WTC11 (cell line): Measurements from ENCODE around the gene SLC26A11.
"Not testable (repeated sequence)": the region's sequence is repeated elsewhere in the genome, so short reads cannot be mapped to it uniquely, and the experiment has no call there.

Source experiments
- ATF3 ChIP-seq: sonication (generic); formaldehyde crosslinking; conservative IDR thresholded peaks from 2 replicates; pipeline ENCODE4 v1.8.1; 2022; ENCODE audit warnings: mild to moderate bottlenecking, missing genetic modification reagents
- CTCF ChIP-seq: fragments of 200-600 bp; IDR thresholded peaks from 2 replicates; pipeline ENCODE4 v1.8.0; 2022; ENCODE audit warnings: antibody characterized with exemption
- IRF2 ChIP-seq: sonication (generic); formaldehyde crosslinking; IDR thresholded peaks from 2 replicates; pipeline ENCODE4 v1.8.0; 2022; ENCODE audit warnings: low read depth, missing genetic modification reagents, borderline replicate concordance
- TEAD4 ChIP-seq: sonication (generic); formaldehyde crosslinking; IDR thresholded peaks from 2 replicates; pipeline ENCODE4 v1.8.0; 2022; ENCODE audit warnings: mild to moderate bottlenecking, missing genetic modification reagents

GRCh38 chr17:80299350-80300100, 79.3 kb downstream of the SLC26A11 start:
- TF ChIP-seq CTCF; IRF2; TEAD4 (CRISPR knock-in tag); ATF3 (CRISPR knock-in tag): not testable (repeated sequence)
